Stimulated activated naive CD4-positive, alpha-beta T cell (primary cell): ENCODE data around the gene DNPH1.

Experiments
- DNase-seq, 6 experiments: peaks; one replicate each; lab custom pipeline; 2025; lab: John Stamatoyannopoulos, UW

The DNPH1 gene

DNA sequence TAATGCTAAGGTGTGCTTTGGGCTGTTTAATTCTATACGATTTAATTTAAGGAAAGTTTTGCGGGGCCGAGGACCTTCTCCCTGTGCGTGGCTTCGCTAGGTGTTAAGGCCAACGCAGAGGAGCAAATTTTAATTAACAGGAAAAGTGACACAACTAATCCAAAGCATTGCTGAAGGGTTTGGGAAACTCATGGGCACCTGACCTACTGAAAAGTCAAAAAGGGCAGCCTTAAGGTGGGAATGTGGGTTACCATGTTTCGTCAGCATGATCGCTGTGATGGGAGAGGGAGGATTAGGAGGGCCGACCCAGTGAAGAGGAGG is 47.7 kb downstream of the DNPH1 start:
- DNase-seq: no peak

DNA sequence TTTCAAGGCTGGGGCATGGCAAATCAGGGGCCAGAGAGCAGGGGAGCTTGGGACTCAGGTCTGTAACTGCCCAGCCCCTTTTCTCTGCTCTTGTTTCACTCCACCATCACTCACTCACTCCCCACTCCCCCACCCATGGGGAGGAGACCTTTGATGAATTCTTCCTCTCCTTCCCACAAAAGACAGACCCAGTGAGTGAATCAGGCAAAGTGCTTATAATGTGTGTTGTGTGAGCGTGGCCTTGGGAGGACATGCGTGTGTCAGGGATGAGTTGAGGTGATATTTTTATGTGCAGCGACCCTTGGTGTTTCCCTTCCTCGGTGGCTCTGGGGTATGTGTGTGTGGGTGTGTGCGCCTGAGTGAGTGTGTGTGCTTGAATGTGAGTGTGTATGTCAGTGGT is 48.3 kb downstream of the DNPH1 start:
- DNase-seq: no peak

DNA sequence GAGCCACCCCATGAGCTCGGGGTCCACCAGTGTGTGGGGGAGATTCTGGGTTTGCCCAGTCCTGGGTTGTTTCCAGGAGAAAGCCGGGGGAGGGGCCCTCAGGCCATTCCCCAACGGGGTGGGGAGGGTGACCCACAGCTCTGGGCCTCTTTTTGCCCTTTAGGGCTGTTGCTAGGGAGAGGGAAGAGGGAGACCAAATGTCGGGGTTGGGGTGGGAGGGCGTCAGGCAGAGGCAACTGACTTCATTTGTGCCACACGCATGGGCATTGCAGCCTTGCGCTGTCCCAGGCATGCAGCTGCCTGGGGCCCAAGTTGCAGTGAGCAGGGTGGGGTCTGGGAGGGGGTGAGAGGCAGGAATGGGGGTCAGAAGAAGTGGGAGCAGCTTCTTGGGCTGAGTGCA is 49.2 kb downstream of the DNPH1 start:
- no peak for DNase-seq

GRCh38 chr6:43178951-43179830 is 50.1 kb downstream of the DNPH1 start:
- DNase-seq: no peak

DNA sequence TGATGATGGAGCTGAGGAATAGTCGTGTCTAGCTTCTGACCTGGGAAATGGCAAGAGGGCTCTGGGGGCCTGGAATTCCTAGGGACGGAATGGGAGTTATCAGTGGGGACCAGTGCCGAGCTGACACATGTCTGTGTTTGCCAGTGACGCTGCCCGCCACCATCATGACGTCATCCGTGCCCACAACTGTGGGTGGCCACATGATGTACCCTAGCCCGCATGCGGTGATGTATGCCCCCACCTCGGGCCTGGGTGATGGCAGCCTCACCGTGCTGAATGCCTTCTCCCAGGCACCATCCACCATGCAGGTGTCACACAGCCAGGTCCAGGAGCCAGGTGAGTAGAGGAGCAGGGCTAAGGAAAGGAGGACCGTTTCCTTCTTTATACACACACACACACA is 51.1 kb downstream of the DNPH1 start:
- DNase-seq: no peak

DNA sequence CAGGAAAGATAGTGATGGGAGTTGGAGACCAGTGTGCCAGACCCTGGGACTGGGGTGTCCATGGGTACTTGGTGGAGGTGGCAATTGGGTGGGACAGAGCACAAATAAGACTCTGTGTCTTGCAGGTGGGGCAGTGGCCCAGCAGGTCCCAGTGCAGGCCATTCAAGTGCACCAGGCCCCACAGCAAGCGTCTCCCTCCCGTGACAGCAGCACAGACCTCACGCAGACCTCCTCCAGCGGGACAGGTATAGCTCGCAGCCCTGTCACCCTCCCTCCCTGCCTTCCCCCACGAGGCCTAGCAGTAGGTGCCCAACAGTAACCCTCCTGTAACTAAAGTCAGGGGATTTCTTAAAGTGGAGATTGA is 52.9 kb downstream of the DNPH1 start:
- DNase-seq: no peak

- DNase-seq: no peak
These were observed 53.4 kb downstream of the DNPH1 start for GRCh38 chr6:43175676-43176422.
